ENCODE data around the gene SLC25A31. TPM values are rescaled to one million over a fixed set of nuclear protein-coding genes. Genes with fewer than 3 reads are reported as not detected.

SLC25A31 gene
- total RNA-seq, 1 donor from 2014 or later, result not detected

- no peak for DNase-seq (ENCODE audit: low read depth in 2 of 2)
Observed at GRCh38 chr4:127777487-127777886, 47.3 kb downstream of the SLC25A31 start.

GRCh38 chr4:127778102-127778501, 47.9 kb downstream of the SLC25A31 start:
- DNase-seq (ENCODE audit: low read depth in 2 of 2), result no peak

- no peak for DNase-seq (ENCODE audit: low read depth in 2 of 2)
Observed at GRCh38 chr4:127780598-127780997, 50.4 kb downstream of the SLC25A31 start.

GRCh38 chr4:127781300-127782024, 51.3 kb downstream of the SLC25A31 start:
- peak; percentile 21 to 61 for DNase-seq (ENCODE audit: low read depth in 2 of 2)

GRCh38 chr4:127782025-127782274, 51.8 kb downstream of the SLC25A31 start:
- peak in 1 of 2 donors; percentile 59 for DNase-seq (ENCODE audit: low read depth in 2 of 2)

GRCh38 chr4:127782275-127783025, 52.2 kb downstream of the SLC25A31 start, which contains the start of gene HSPA4L:
Gene HSPA4L (plus strand): TSS chr4:127782322. CDS start chr4:127782551, 229 bp downstream.
- peak; percentile 49 to 85 for DNase-seq (ENCODE audit: low read depth in 2 of 2)

GRCh38 chr4:127783026-127783769, 53.0 kb downstream of the SLC25A31 start:
- DNase-seq (ENCODE audit: low read depth in 2 of 2), result peak; percentile 88 to 96

GRCh38 chr4:127783955-127784770, 54.0 kb downstream of the SLC25A31 start:
- DNase-seq (ENCODE audit: low read depth in 2 of 2), result no peak

GRCh38 chr4:127788517-127788916, 58.3 kb downstream of the SLC25A31 start:
- DNase-seq (ENCODE audit: low read depth in 2 of 2), result no peak

GRCh38 chr4:127791391-127791790, 61.2 kb downstream of the SLC25A31 start:
- DNase-seq (ENCODE audit: low read depth in 2 of 2), result no peak

- DNase-seq (ENCODE audit: low read depth in 2 of 2), result no peak
Observed at GRCh38 chr4:127793528-127793927, 63.3 kb downstream of the SLC25A31 start.

- DNase-seq (ENCODE audit: low read depth in 2 of 2), result no peak
Observed at GRCh38 chr4:127799711-127800110, 69.5 kb downstream of the SLC25A31 start.

GRCh38 chr4:127809173-127809800, 79.1 kb downstream of the SLC25A31 start:
- peak in 1 of 2 donors; percentile 21 for DNase-seq (ENCODE audit: low read depth in 2 of 2)

- no peak for DNase-seq (ENCODE audit: low read depth in 2 of 2)
Observed at GRCh38 chr4:127810551-127810950, 80.4 kb downstream of the SLC25A31 start.

- DNase-seq (ENCODE audit: low read depth in 2 of 2), result no peak
Observed at GRCh38 chr4:127822430-127822829, 92.2 kb downstream of the SLC25A31 start.

Other genes with a start within 250 kb of the SLC25A31 start
- 1.0 and 1.5 TPM in 2 replicates for gene INTU, start 97.4 kb upstream of the SLC25A31 start, total RNA-seq
- 1.8 and 2.4 TPM in 2 replicates for gene HSPA4L, start 51.9 kb downstream of the SLC25A31 start, total RNA-seq
- 7.6 and 13.7 TPM in 2 replicates for gene PLK4, start 150.5 kb downstream of the SLC25A31 start, total RNA-seq
- gene MFSD8, start 234.8 kb downstream of the SLC25A31 start, total RNA-seq, result 12.3 and 14.4 TPM in 2 replicates
- gene ABHD18, start 235.0 kb downstream of the SLC25A31 start, total RNA-seq, result 5.6 and 5.9 TPM in 2 replicates